GM15510 (cell line): ENCODE measurements around the gene CLCN2.

Experiments used
- POLR2A ChIP-seq: IDR thresholded peaks from 3 replicates; pipeline ENCODE4 v1.6.1; 2011; ENCODE audit warnings: borderline replicate concordance; ENCODE audit not compliant: insufficient read length; ENCODE audit errors: extremely low read depth

CLCN2 gene

DNA sequence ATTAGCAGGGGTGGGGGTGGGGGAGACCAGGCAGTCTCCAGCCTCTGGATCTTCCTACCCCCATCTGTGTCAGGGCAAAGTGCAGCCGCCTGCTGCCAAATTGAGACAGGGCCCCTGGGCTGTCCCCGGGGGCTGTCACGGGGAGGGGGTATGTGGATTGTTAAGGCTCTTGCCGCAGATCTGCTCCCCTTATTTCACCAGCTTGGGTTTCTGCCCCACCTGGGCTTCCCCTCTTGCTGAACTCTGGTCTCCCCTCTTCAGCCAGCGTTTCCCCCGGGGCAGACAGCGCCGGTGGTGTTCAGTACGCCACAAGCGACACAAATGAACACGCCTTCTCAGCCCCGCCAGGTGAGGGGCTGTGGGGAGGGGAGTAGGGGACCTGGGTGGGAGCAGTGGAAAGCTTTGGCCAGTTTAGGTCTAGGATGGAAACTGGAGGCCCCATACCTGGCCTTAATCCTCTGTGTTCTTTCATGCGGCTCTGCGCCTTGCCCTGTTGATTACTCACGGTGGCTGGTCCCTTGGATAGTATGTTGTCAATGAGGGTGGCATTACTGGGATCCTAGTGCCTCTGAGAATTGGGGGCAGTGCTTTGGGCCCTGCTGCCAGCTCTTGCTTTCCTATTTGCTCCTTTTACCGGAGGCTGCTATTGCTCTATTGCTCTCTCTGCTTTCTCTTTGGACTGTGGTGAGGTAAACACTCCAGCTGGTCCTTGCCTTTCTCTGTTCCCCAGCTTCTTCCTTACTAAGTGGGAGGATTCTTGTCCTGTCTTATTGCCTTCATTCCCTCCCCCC lies 45.3 kb downstream of the CLCN2 start:
- TF ChIP-seq POLR2A: no peak

DNA sequence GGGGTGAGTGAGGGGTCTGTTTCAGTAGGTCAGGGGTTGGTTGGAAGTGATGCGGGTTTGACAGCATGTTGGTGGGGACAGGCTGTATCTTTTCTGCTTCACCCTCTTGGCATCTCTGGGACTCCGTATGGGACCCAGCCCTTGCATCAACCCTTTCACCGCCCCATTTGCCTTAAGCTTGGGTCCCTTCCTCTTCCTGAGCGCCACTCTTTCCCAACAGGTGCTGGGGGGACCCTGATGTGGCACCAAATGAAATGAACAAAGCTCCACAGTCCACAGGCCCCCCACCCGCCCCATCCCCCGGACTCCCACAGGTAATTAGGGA lies 45.9 kb downstream of the CLCN2 start:
- no peak for TF ChIP-seq POLR2A

DNA sequence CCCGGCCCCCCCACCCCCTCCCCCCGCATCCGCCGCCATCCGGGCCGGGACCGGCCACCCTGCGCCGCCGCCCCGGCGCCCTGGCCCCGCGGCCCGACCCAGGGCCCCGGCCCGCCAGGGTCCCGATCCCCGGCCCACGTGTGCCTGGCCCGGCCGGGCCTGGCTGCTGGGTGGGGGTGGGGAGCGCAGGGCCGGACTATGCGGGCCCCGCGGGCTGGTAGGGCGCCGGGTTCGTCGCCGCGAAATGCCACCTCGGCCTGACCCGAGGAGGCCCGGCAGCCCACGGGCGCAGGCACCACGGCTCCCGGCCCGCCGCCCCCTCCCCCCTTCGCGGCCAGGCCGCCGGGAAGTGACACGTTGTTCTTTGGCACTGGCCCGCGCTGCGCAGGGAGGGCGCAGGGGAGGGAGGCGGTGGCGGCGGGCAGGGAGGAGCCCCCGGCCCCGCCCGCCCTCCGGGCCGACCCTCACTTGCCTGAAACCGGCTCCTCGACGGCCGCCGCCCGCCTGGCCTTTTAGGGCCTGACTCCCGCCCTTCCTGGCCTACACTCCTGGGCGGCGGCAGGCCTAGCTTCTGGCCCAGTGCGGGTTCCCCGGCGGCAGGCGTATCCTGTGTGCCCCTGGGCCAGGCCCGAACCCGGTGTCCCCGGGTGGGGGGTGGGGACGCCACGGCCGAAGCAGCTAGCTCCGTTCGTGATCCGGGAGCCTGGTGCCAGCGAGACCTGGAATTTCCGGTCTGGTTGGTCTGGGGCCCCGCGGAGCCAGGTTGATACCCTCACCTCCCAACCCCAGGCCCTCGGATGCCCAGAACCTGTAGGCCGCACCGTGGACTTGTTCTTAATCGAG lies 46.5 kb downstream of the CLCN2 start:
- TF ChIP-seq POLR2A: no peak

DNA sequence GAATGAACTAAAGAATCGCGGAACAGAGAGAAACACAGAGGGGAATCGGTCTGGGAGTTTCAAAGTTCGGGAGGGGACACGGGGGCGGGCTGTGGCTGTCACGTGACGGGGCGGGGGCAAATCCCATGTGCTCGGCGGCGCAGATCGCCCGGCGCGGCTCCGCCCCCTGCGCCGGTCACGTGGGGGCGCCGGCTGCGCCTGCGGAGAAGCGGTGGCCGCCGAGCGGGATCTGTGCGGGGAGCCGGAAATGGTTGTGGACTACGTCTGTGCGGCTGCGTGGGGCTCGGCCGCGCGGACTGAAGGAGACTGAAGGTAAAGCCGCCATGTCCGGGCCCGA lies 47.1 kb downstream of the CLCN2 start, which contains the start of gene EIF4G1:
EIF4G1 (plus strand) TSS at position 244 of the 337 bp plus-strand sequence. CDS start 1,191 bp downstream, outside the sequence.
- peak; percentile 80 for TF ChIP-seq POLR2A

DNA sequence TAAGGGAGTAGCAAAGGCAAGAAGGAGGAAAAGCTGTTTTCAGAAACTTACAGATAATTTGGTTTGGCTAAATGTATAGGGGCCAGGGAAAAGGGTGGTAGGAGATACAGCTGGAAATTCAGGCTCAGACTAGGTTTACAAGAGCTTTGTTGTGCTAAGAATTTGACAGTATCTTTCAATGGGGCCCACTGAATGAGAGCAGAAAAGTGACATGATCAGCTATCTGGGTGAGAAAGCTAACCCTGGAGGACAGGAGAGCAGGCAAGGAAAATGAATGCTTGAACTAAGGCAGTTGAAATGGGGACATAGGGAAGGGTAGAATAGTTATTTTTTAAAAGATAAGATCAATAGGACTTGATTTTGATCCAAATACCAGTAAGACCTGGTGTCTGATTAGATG lies 49.8 kb downstream of the CLCN2 start:
- no peak for TF ChIP-seq POLR2A

DNA sequence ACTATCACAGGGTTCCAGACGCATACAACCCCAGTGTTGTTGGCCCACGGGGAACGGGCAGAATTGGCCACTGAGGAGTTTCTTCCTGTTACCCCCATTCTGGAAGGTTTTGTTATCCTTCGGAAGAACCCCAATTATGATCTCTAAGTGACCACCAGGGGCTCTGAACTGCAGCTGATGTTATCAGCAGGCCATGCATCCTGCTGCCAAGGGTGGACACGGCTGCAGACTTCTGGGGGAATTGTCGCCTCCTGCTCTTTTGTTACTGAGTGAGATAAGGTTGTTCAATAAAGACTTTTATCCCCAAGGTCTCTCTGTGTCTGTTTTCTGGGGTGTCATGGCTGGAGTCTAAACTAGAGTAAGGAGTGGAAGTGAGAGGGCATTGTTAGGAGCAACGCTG lies 52.7 kb downstream of the CLCN2 start:
- no peak for TF ChIP-seq POLR2A

DNA sequence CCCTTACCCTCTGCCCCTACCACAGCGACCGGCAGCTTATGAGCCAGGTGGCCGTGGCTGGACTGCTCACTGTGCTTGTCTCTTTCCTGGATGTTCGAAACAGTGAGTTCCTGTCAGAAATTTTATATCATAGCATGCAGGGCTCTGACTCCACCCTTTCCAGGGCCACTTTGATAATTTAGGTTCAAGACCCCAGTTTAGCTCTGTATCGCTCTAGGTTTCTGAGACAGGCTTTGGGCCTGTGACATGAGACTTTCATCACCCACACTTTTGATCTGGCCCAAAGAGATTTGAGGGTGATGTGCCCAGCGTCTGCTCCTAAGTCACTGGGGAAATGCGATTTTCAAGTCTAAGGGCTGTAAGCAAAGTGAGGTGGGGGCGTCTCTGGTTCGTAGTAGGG lies 53.5 kb downstream of the CLCN2 start:
- TF ChIP-seq POLR2A: no peak

DNA sequence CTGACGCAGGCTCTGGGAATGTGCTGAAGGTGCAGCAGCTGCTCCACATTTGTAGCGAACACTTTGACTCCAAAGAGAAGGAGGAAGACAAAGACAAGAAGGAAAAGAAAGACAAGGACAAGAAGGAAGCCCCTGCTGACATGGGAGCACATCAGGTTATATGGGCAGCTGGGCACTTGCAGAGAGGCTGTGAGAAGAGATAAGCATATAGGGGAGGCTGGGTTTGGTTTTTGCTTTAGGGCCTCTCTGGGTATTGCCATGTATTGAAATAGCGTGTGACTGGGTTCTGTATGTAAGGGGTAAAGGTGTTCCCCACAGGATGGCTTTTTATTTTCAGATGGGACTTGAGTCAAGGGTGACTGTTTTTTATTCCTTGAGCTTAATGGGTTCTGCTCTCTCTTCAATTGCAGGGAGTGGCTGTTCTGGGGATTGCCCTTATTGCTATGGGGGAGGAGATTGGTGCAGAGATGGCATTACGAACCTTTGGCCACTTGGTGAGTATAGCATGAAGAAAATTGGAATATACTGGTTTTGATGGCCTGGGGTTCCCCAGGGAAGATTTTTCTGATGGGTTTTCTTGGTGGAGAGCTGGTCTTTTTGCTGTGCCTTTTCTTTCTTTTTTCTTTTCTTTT lies 54.9 kb downstream of the CLCN2 start:
- TF ChIP-seq POLR2A: no peak

DNA sequence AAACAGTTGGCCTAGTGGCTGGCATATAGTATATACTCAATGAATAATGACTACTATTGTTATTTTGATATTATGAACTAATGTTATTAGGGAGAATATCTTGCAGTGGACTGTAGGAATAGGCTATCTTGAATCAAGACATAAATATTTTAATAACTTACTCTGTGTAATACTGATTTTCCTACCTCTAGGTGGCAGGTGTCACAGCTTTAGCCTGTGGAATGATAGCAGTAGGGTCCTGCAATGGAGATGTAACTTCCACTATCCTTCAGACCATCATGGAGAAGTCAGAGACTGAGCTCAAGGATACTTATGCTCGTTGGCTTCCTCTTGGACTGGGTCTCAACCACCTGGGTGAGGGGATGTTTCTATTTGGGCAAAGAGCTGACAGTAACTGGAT lies 55.8 kb downstream of the CLCN2 start:
- no peak for TF ChIP-seq POLR2A

DNA sequence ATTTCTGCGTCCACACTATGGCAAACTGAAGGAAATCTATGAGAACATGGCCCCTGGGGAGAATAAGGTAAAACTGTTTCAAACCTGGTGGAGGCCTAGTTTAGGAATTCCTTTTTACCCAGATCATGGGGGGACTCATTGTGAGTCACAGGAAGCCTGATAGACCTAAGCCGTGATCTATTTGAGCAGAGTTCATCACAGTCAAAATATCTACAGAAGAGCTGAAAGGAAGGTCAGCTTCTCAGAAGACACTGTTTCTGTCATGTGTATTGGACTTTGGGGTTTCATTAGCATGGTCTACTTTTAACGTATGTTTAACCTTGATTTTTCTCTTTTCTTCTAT lies 61.1 kb downstream of the CLCN2 start:
- no peak for TF ChIP-seq POLR2A

DNA sequence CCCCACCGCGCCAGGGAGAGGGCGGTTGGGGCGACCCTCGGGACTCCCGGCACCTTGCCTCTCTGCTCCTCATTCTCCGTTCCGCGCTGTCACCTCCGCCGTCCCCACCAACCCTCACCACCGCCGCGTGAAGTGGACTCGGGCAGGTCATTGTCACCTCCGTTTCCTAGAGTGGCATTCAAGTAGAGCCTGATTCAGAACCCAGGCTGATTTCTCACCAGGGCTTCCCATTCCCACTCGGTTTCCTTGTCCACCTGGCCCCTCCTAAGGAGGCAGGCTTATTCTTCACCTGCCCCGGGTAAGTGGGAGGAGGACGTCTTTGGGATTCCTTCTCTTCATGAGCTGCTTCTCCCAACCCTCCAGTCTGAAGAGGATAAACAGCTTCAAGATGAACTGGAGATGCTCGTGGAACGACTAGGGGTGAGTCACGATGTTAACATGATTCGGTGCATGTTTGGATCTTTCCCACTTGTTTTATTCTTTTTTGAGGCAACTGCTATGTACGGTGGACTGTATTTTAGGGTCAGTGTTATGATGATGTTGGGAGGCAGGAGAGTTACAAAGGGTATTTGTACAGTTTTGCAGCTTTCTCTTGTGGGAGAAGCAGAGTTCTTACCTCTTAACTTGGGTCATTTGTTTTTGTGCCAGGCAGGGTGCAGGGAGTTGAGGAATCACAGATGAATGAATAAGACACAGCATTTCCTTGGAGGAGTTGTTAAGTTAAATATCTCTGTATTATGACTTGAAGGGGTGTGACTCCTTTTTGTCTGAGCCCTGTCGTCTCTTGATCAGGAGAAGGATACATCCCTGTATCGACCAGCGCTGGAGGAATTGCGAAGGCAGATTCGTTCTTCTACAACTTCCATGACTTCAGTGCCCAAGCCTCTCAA lies 61.7 kb downstream of the CLCN2 start:
- no peak for TF ChIP-seq POLR2A

DNA sequence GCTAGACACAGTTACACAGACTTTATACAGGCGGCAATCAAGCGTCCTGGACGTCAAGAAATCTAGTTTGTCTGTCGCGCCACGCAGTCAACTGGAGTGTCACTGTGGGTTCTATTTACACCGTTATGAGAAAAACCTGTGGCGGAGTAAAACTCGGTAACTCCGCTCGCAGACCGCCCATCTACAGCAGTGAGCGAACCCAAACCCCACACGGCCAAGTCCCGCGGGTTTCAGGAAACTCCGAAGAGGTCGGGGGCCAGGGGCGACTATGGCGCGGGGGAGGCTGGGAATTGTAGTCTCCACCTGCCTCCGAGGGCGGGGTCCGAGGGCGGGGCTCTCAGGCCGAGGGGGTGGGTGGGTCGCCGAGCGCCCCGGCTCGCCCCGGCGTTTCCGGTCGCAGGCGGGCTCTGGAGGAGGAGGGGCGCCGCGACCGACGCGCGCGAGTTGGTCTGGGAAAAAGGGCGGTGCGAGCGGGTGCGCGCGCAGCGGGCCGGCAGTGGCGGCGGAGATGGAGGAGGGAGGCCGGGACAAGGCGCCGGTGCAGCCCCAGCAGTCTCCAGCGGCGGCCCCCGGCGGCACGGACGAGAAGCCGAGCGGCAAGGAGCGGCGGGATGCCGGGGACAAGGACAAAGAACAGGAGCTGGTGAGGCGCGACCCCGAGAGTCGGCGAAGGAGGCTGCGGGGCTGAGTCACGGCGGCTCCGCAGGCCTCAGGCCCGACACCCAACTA lies 62.5 kb downstream of the CLCN2 start, which contains the start of gene PSMD2:
PSMD2 (plus strand) TSS at position 483 of the 729 bp plus-strand sequence; CDS start at position 509, 26 bp downstream.
- peak; percentile 74 for TF ChIP-seq POLR2A

DNA sequence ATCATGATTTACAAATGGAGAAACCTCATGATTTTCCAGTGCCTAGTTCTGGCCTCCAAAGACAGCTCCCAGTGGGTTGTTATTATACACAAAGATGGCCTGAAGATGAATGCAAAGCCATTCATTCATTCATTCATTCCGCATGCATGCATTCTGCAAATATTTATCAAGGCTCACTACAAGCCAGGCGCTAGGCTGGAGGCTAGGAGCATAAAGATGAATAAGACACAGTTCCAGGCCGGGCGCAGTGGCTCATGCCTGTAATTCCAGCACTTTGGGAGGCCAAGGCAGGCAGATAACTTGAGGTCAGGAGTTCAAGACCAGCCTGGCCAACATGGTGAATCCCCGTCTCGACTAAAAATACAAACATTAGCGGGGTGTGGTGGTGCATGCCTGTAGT lies 64.8 kb downstream of the CLCN2 start:
- no peak for TF ChIP-seq POLR2A
